Trophoblast cell (in vitro differentiated cells and primary cell): ENCODE measurements around the gene ZNF560.

Experiments
- DNase-seq, 2 donors: peaks; one replicate each; pipeline ENCODE4 v3.0.0-alpha.2; 2016
- H2AFZ ChIP-seq: 2 replicates; pipeline ENCODE4 v1.6.1; 2013; ENCODE audit warnings: low read length, moderate library complexity, mild to moderate bottlenecking; ENCODE audit not compliant: insufficient read depth, poor library complexity
- H2AK5ac ChIP-seq: 2 replicates; pipeline ENCODE4 v1.6.1; 2013; ENCODE audit warnings: mild to moderate bottlenecking, low read length
- H2BK120ac ChIP-seq: 2 replicates; pipeline ENCODE4 v1.6.1; 2013; ENCODE audit warnings: low read length, mild to moderate bottlenecking, moderate library complexity; ENCODE audit not compliant: insufficient read depth, poor library complexity
- H2BK12ac ChIP-seq: 2 replicates; pipeline ENCODE4 v1.6.1; 2013; ENCODE audit warnings: mild to moderate bottlenecking, low read length, moderate library complexity
- H2BK5ac ChIP-seq: 2 replicates; pipeline ENCODE4 v1.6.1; 2013; ENCODE audit warnings: low read length, low read depth, moderate library complexity, mild to moderate bottlenecking; ENCODE audit not compliant: poor library complexity
- H3K14ac ChIP-seq: 2 replicates; pipeline ENCODE4 v1.6.1; 2013; ENCODE audit warnings: mild to moderate bottlenecking, low read length
- H3K18ac ChIP-seq: 2 replicates; pipeline ENCODE4 v1.6.1; 2013; ENCODE audit warnings: mild to moderate bottlenecking, low read length
- H3K23ac ChIP-seq: 2 replicates; pipeline ENCODE4 v1.6.1; 2013; ENCODE audit warnings: low read length
- H3K27ac ChIP-seq: 2 replicates; pipeline ENCODE4 v1.5.1; 2013; ENCODE audit warnings: low read depth, mild to moderate bottlenecking, inconsistent platforms, low read length, moderate library complexity
- H3K27me3 ChIP-seq: 2 replicates; pipeline ENCODE4 v1.6.1; 2013; ENCODE audit warnings: inconsistent platforms, mild to moderate bottlenecking, low read length, moderate library complexity; ENCODE audit not compliant: insufficient read depth
- H3K36me3 ChIP-seq, 2 experiments: 1 replicate in 1 of 2; 2 replicates in 1 of 2; pipeline ENCODE4 v1.6.1; 2013; ENCODE audit warnings: low read length in 2 of 2, mild to moderate bottlenecking in 2 of 2, moderate library complexity in 1 of 2; ENCODE audit not compliant: insufficient read depth in 2 of 2, control insufficient read depth in 1 of 2
- H3K4ac ChIP-seq: 2 replicates; pipeline ENCODE4 v1.6.1; 2013; ENCODE audit warnings: low read depth, mild to moderate bottlenecking, low read length, moderate library complexity
- H3K4me1 ChIP-seq, 2 experiments: 1 replicate in 1 of 2; 2 replicates in 1 of 2; pipeline ENCODE4 v1.6.1; 2013; ENCODE audit warnings: low read length in 2 of 2, mild to moderate bottlenecking in 2 of 2, moderate library complexity in 1 of 2; ENCODE audit not compliant: insufficient read depth in 2 of 2, control insufficient read depth in 1 of 2
- H3K4me2 ChIP-seq: 2 replicates; pipeline ENCODE4 v1.6.1; 2013; ENCODE audit warnings: inconsistent platforms, mild to moderate bottlenecking, low read length, moderate library complexity
- H3K4me3 ChIP-seq: 2 replicates; pipeline ENCODE4 v1.5.1; 2013; ENCODE audit warnings: mild to moderate bottlenecking, low read depth, low read length, inconsistent platforms
- H3K79me1 ChIP-seq: one replicate; pipeline ENCODE4 v1.6.1; 2013; ENCODE audit warnings: low read length
- H3K79me2 ChIP-seq: 2 replicates; pipeline ENCODE4 v1.6.1; 2013; ENCODE audit warnings: low read length, mild to moderate bottlenecking; ENCODE audit not compliant: control insufficient read depth, insufficient read depth, poor library complexity
- H3K9ac ChIP-seq: 2 replicates; pipeline ENCODE4 v1.6.1; 2013; ENCODE audit warnings: mild to moderate bottlenecking, low read length
- H3K9me3 ChIP-seq: 2 replicates; pipeline ENCODE4 v1.6.1; 2013; ENCODE audit warnings: low read depth, mild to moderate bottlenecking, control low read depth, inconsistent platforms, low read length; ENCODE audit not compliant: insufficient read depth
- H4K12ac ChIP-seq: 2 replicates; pipeline ENCODE4 v1.6.1; 2013; ENCODE audit warnings: low read depth, mild to moderate bottlenecking, low read length, moderate library complexity
- H4K8ac ChIP-seq: 2 replicates; pipeline ENCODE4 v1.6.1; 2013; ENCODE audit warnings: low read depth, mild to moderate bottlenecking, low read length, moderate library complexity
- H4K91ac ChIP-seq: one replicate; pipeline ENCODE4 v1.6.1; 2013; ENCODE audit warnings: low read depth, mild to moderate bottlenecking, low read length, moderate library complexity
- WGBS: extraction: QIAGEN DNeasy Blood & Tissue Kit; methylation state at CpG from one replicate; pipeline ENCODE4 v1.1.7; 2013; ENCODE audit warnings: missing lambda C conversion rate; ENCODE audit not compliant: insufficient read length, insufficient coverage; ENCODE audit errors: extremely low coverage; 5-methylcytosine and 5-hydroxymethylcytosine counted together

Gene ZNF560

GRCh38 chr19:9528757-9529336, 30.4 kb upstream of the ZNF560 start:
- peaks cover 34 to 65% of the 10 kb centered on the region in 2 experiments for H3K36me3 ChIP-seq
- H3K79me1 ChIP-seq: no peaks in the 10 kb centered on the region
- WGBS: no CpG with 5 or more reads among the region's 5 CpGs
- no peak overlapping the region for H2AK5ac ChIP-seq
- no peak overlapping the region for H2BK120ac ChIP-seq
- H4K12ac ChIP-seq: no peak overlapping the region
- H4K8ac ChIP-seq: no peak overlapping the region
- no peak for DNase-seq
- no peak overlapping the region for H2BK12ac ChIP-seq
- no peak overlapping the region for H3K4me2 ChIP-seq
- H2AFZ ChIP-seq: no peak overlapping the region
- no peak overlapping the region for H3K9ac ChIP-seq
- no peaks in the 10 kb centered on the region for H3K79me2 ChIP-seq
- H3K4me3 ChIP-seq: no peak overlapping the region
- no peak overlapping the region for H3K4ac ChIP-seq
- no peaks in the 10 kb centered on the region for H3K27me3 ChIP-seq
- no peak overlapping the region for H2BK5ac ChIP-seq
- H4K91ac ChIP-seq: no peak overlapping the region
- H3K9me3 ChIP-seq: peaks cover 36% of the 10 kb centered on the region
- H3K18ac ChIP-seq: no peak overlapping the region
- H3K27ac ChIP-seq: no peak overlapping the region
- H3K23ac ChIP-seq: no peak overlapping the region
- H3K4me1 ChIP-seq: no peaks in the 10 kb centered on the region
- no peak overlapping the region for H3K14ac ChIP-seq

GRCh38 chr19:9523885-9524474, 25.6 kb upstream of the ZNF560 start:
- Histone ChIP-seq H2BK12ac (no peak overlapping the region), H3K14ac (no peak overlapping the region), H3K79me1 (no peaks in the 10 kb centered on the region), H3K27me3 (no peaks in the 10 kb centered on the region), H4K91ac (no peak overlapping the region), H3K4me3 (no peak overlapping the region), H3K4ac (no peak overlapping the region), H3K9me3 (peaks cover 35% of the 10 kb centered on the region), H4K12ac (no peak overlapping the region), H2AK5ac (no peak overlapping the region), H3K4me1 (no peaks in the 10 kb centered on the region), H3K27ac (no peak overlapping the region), H2BK120ac (no peak overlapping the region), H2BK5ac (no peak overlapping the region), H4K8ac (no peak overlapping the region), H3K23ac (no peak overlapping the region), H3K18ac (no peak overlapping the region), H3K79me2 (no peaks in the 10 kb centered on the region), H2AFZ (no peak overlapping the region), H3K4me2 (no peak overlapping the region), H3K36me3 (peaks cover 6 to 23% of the 10 kb centered on the region in 2 experiments), H3K9ac (no peak overlapping the region)
- no CpG with 5 or more reads among the region's 1 CpG for WGBS
- no peak for DNase-seq

GRCh38 chr19:9507285-9507684, 8.9 kb upstream of the ZNF560 start:
- H3K4me3 ChIP-seq: no peak overlapping the region
- H3K14ac ChIP-seq: no peak overlapping the region
- no peak overlapping the region for H3K18ac ChIP-seq
- no peaks in the 10 kb centered on the region for H3K36me3 ChIP-seq
- no peak overlapping the region for H4K12ac ChIP-seq
- H3K4me2 ChIP-seq: no peak overlapping the region
- H3K23ac ChIP-seq: no peak overlapping the region
- H2AFZ ChIP-seq: no peak overlapping the region
- no peaks in the 10 kb centered on the region for H3K79me1 ChIP-seq
- no peak overlapping the region for H2BK12ac ChIP-seq
- H3K9me3 ChIP-seq: peaks cover 13% of the 10 kb centered on the region
- no peak overlapping the region for H4K8ac ChIP-seq
- no peaks in the 10 kb centered on the region for H3K27me3 ChIP-seq
- DNase-seq: no peak
- H3K79me2 ChIP-seq: no peaks in the 10 kb centered on the region
- H2BK5ac ChIP-seq: no peak overlapping the region
- no peak overlapping the region for H3K9ac ChIP-seq
- H4K91ac ChIP-seq: no peak overlapping the region
- no peak overlapping the region for H3K27ac ChIP-seq
- no peaks in the 10 kb centered on the region for H3K4me1 ChIP-seq
- no peak overlapping the region for H2BK120ac ChIP-seq
- no peak overlapping the region for H3K4ac ChIP-seq
- no CpG with 5 or more reads among the region's 3 CpGs for WGBS
- H2AK5ac ChIP-seq: no peak overlapping the region

- Histone ChIP-seq H3K4me3 (no peak overlapping the region), H3K14ac (no peak overlapping the region), H3K9me3 (peaks cover 28% of the 10 kb centered on the region), H2BK120ac (no peak overlapping the region), H4K91ac (no peak overlapping the region), H2BK12ac (no peak overlapping the region), H3K4ac (no peak overlapping the region), H4K12ac (no peak overlapping the region), H3K4me2 (no peak overlapping the region), H3K4me1 (no peaks in the 10 kb centered on the region), H3K79me2 (no peaks in the 10 kb centered on the region), H3K27me3 (no peaks in the 10 kb centered on the region), H2AK5ac (no peak overlapping the region), H3K27ac (no peak overlapping the region), H3K36me3 (peaks cover 0 to 1% of the 10 kb centered on the region in 2 experiments), H2BK5ac (no peak overlapping the region), H3K9ac (no peak overlapping the region), H3K23ac (no peak overlapping the region), H2AFZ (no peak overlapping the region), H4K8ac (no peak overlapping the region), H3K18ac (no peak overlapping the region), H3K79me1 (no peaks in the 10 kb centered on the region)
- WGBS: no CpG with 5 or more reads among the region's 1 CpG
- no peak for DNase-seq
Measured at GRCh38 chr19:9500796-9501195, 2.4 kb upstream of the ZNF560 start.
